SH-SY5Y (cell line): Measurements from ENCODE around the gene NDUFS7.

Experiments used
- GATA2 ChIP-seq: IDR thresholded peaks from 2 replicates; pipeline ENCODE4 v1.6.1; 2011; ENCODE audit warnings: mild to moderate bottlenecking, low read depth, low read length
- GATA3 ChIP-seq: IDR thresholded peaks from 2 replicates; pipeline ENCODE4 v1.6.1; 2011; ENCODE audit warnings: low read depth, mild to moderate bottlenecking, low read length, moderate library complexity

DNA sequence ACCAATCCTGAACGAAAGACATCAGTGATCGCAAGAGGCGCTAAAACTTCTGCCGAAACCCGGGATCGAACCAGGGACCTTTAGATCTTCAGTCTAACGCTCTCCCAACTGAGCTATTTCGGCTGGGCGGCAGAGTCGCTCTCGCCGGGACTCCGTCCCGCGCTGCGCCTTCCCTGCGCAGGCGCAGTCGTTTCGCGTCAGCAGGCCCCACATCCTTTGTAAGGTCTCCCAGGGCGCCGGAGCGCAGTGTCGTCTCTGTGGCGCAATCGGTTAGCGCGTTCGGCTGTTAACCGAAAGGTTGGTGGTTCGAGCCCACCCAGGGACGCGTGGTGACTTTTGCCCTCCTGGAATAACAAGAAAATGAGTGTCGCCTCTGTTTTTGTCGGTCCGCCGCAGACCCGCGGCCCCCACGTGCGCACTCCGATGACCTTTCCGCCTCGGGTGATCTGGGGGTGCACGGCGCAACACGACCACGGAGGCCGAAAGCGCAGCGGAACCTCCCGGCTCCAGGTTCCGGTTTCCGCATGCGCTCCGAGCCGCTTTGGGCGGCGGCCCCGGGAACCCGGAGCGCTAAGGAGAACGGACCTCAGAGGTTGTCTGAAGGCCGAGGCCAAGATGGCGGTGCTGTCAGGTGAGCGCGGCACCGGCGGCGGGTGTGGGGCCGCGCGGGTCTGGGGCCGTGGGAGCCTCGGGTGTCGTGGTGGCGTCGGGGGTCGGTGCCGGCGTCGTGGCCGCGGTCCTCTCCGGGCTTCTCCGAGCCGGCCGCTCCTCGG, at the start of gene NDUFS7:
- TF ChIP-seq GATA2 = peak; percentile 22; the same call in 1 of the 2 replicates
- TF ChIP-seq GATA3 = no peak
